A549 (cell line): ENCODE measurements around the gene TP53BP2. TPM values are rescaled to one million over a fixed set of nuclear protein-coding genes. Genes with fewer than 3 reads are reported as not detected.

Experiments used
- ATAC-seq, 2 experiments: fragments of 200-7000 bp in 1 of 2; fragments of >200 bp in 1 of 2; cut with Nextera tagmentation in 1 of 2; cut with Tn5 transposase in 1 of 2; 3 replicates each; pipeline versions ENCODE4 v1.8.0 to v1.9.1; 2018 to 2020; ENCODE audit warnings: mild to moderate bottlenecking in 1 of 2, moderate library complexity in 1 of 2
- CTCF ChIA-PET: fragments of 300-600 bp; sonication (Branson Sonifier 250); formaldehyde crosslinking; extraction: SDS; loops from one replicate; lab custom pipeline; 2021; ENCODE audit warnings: antibody characterized with exemption, inconsistent platforms; lab: Yijun Ruan, JAX
- POLR2A ChIA-PET: fragments of 350-600 bp; formaldehyde crosslinking; extraction: SDS; loops from one replicate; lab custom pipeline; 2021; ENCODE audit warnings: antibody characterized with exemption, inconsistent platforms; lab: Yijun Ruan, JAX
- DNase-seq, 2 experiments: peaks; one replicate each; pipeline versions ENCODE4 v3.0.0 to v3.0.0-alpha.2; 2011 to 2016; ENCODE audit warnings: low read depth in 1 of 2, low spot score in 1 of 2
- FAIRE-seq: peaks from 2 replicates; lab custom pipeline; 2011; peaks lifted over from hg19 to GRCh38; lab: Jason Lieb, UNC
- H3K27ac ChIP-seq, 2 experiments: fragments of >200 bp; sonication (Bioruptor Twin); formaldehyde crosslinking; 3 replicates each; pipeline ENCODE4 v1.5.1; 2016 to 2017
- H3K4me1 ChIP-seq: fragments of >200 bp; sonication (Bioruptor Twin); formaldehyde crosslinking; 3 replicates; pipeline ENCODE4 v1.6.1; 2016
- H3K4me2 ChIP-seq: fragments of >200 bp; sonication (Bioruptor Twin); formaldehyde crosslinking; 3 replicates; pipeline ENCODE4 v1.6.1; 2016
- H3K4me3 ChIP-seq: fragments of >200 bp; sonication (Bioruptor Twin); formaldehyde crosslinking; 3 replicates; pipeline ENCODE4 v1.5.1; 2016
- H3K9me3 ChIP-seq: fragments of >200 bp; sonication (Bioruptor Twin); formaldehyde crosslinking; 3 replicates; pipeline ENCODE4 v1.6.1; 2016
- CEBPB ChIP-seq, 2 experiments: fragments of >200 bp in 1 of 2; sonication (Bioruptor Twin) in 1 of 2; formaldehyde crosslinking in 1 of 2; IDR thresholded peaks; 2 replicates each; pipeline ENCODE4 v1.6.1; 2012 to 2016
- CHD4 ChIP-seq: fragments of 200-600 bp; sonication (generic); IDR thresholded peaks from 2 replicates; pipeline ENCODE4 v1.6.1; 2016; ENCODE audit warnings: antibody characterized with exemption, mild to moderate bottlenecking, borderline replicate concordance
- CTCF ChIP-seq: fragments of >200 bp; sonication (Bioruptor Twin); formaldehyde crosslinking; IDR thresholded peaks from 3 replicates; pipeline ENCODE4 v1.5.1; 2016
- EHMT2 ChIP-seq: fragments of 200-600 bp; sonication (generic); IDR thresholded peaks from 2 replicates; pipeline ENCODE4 v1.6.1; 2016; ENCODE audit warnings: antibody characterized with exemption, low read depth, mild to moderate bottlenecking, moderate library complexity
- ELK1 ChIP-seq: fragments of 150-350 bp; IDR thresholded peaks from 2 replicates; pipeline ENCODE4 v1.6.1; 2014; ENCODE audit warnings: low read depth, mild to moderate bottlenecking, low read length
- EP300 ChIP-seq, 2 experiments: fragments of >200 bp; sonication (Bioruptor Twin); formaldehyde crosslinking; IDR thresholded peaks; 2 replicates in 1 of 2; 3 replicates in 1 of 2; pipeline ENCODE4 v1.6.1; 2016 to 2017
- FOSL2 ChIP-seq, 2 experiments: fragments of 450-650 bp in 1 of 2; fragments of >200 bp in 1 of 2; sonication (Bioruptor Twin) in 1 of 2; formaldehyde crosslinking; IDR thresholded peaks; 2 replicates each; pipeline versions ENCODE4 v1.5.0 to v1.6.1; 2016 to 2020; ENCODE audit warnings: mild to moderate bottlenecking in 1 of 2, moderate library complexity in 1 of 2
- FOXS1 ChIP-seq: fragments of 250-450 bp; sonication (Bioruptor Pico); IDR thresholded peaks from 2 replicates; pipeline ENCODE4 v1.5.0; 2020; ENCODE audit warnings: mild to moderate bottlenecking, moderate library complexity
- GATA3 ChIP-seq: IDR thresholded peaks from 2 replicates; pipeline ENCODE4 v1.6.1; 2012; ENCODE audit warnings: borderline replicate concordance
- HOXA7 ChIP-seq: fragments of 250-450 bp; sonication (Bioruptor Pico); IDR thresholded peaks from 2 replicates; pipeline ENCODE4 v1.5.0; 2020; ENCODE audit warnings: mild to moderate bottlenecking, moderate library complexity
- JUN ChIP-seq, 2 experiments: fragments of >200 bp; sonication (Bioruptor Twin); formaldehyde crosslinking; IDR thresholded peaks; 2 replicates in 1 of 2; 3 replicates in 1 of 2; pipeline ENCODE4 v1.6.1; 2016 to 2017
- KDM1A ChIP-seq: fragments of 200-600 bp; sonication (generic); IDR thresholded peaks from 2 replicates; pipeline ENCODE4 v1.6.1; 2016; ENCODE audit warnings: low read depth, mild to moderate bottlenecking
- MAFK ChIP-seq: fragments of 450-650 bp; IDR thresholded peaks from 2 replicates; pipeline ENCODE4 v1.6.1; 2014; ENCODE audit not compliant: partially characterized antibody
- MYC ChIP-seq: IDR thresholded peaks from 2 replicates; pipeline ENCODE4 v1.6.1; 2012; ENCODE audit warnings: mild to moderate bottlenecking, inconsistent platforms, low read length, improper control_type of control experiment, borderline replicate concordance
- PBX3 ChIP-seq: IDR thresholded peaks from 2 replicates; pipeline ENCODE4 v1.6.1; 2012
- POLR2AphosphoS2 ChIP-seq: conservative IDR thresholded peaks from 2 replicates; pipeline ENCODE4 v1.6.1; 2012; ENCODE audit warnings: low read length, improper control_type of control experiment, inconsistent platforms
- RCOR1 ChIP-seq: fragments of 150-350 bp; IDR thresholded peaks from 2 replicates; pipeline ENCODE4 v1.6.1; 2014; ENCODE audit warnings: antibody characterized with exemption, low read length, low read depth
- RFX5 ChIP-seq: fragments of 450-650 bp; IDR thresholded peaks from 2 replicates; pipeline ENCODE4 v1.7.1; 2014; ENCODE audit warnings: antibody characterized with exemption, mild to moderate bottlenecking, moderate library complexity
- SMC3 ChIP-seq: fragments of >200 bp; sonication (Bioruptor Twin); formaldehyde crosslinking; IDR thresholded peaks from 3 replicates; pipeline ENCODE4 v1.6.1; 2018; ENCODE audit warnings: inconsistent platforms
- TFCP2L1 ChIP-seq: fragments of 250-450 bp; sonication (Bioruptor Pico); IDR thresholded peaks from 2 replicates; pipeline ENCODE4 v1.5.0; 2021; ENCODE audit warnings: mild to moderate bottlenecking
- TP53 ChIP-seq: fragments of 250-450 bp; sonication (Bioruptor Pico); IDR thresholded peaks from 2 replicates; pipeline ENCODE4 v1.5.0; 2021; ENCODE audit warnings: mild to moderate bottlenecking, moderate library complexity
- ZC3H11A ChIP-seq: fragments of 450-650 bp; IDR thresholded peaks from 2 replicates; pipeline ENCODE4 v1.6.1; 2014; ENCODE audit warnings: antibody characterized with exemption, mild to moderate bottlenecking
- ZNF302 ChIP-seq: fragments of 250-450 bp; sonication (Bioruptor Pico); IDR thresholded peaks from 2 replicates; pipeline ENCODE4 v1.9.0; 2021; ENCODE audit warnings: inconsistent platforms, mild to moderate bottlenecking, moderate library complexity
- ZSCAN20 ChIP-seq: fragments of 250-450 bp; sonication (Bioruptor Pico); IDR thresholded peaks from 2 replicates; pipeline ENCODE4 v1.8.0; 2022; ENCODE audit warnings: mild to moderate bottlenecking, moderate library complexity
- WGBS: methylation state at CpG from one replicate; pipeline ENCODE4 v1.1.6; 2017; ENCODE audit errors: missing lambda C conversion rate; 5-methylcytosine and 5-hydroxymethylcytosine counted together
- polyA plus RNA-seq, 4 experiments: library from polyadenylated mRNA; depleted of rRNA in 3 of 4; stranded (reverse); fragments of >200 nt; fragmentation: RNase III in 1 of 4; extraction: RNeasy Plus Mini Kit Qiagen cat#74134 plus additional on column Dnase treatment in 1 of 4; gene quantifications; 2 replicates in 3 of 4; 3 replicates in 1 of 4; pipeline ENCODE4 v1.2.3, GENCODE V29; 2011 to 2017

TP53BP2 gene
- polyA plus RNA-seq, 2 of the 4 experiments (the other 2 are of a cell fraction): 14.0 to 33.5 TPM

- CTCF ChIA-PET: interaction anchor here (4.2 kb wide), 1 partner anchor 16 kb away, joined by 23 read pairs; the partner anchor contains the start of gene TP53BP2
- no peak overlapping the region for H3K27ac ChIP-seq
- 17% methylated on average over 1 of the region's 1 CpG for WGBS
- TF ChIP-seq MAFK (peak; percentile 56), ZC3H11A (no peak), JUN (IDR thresholded peaks at IDR 0.05) (no peak)
- FAIRE-seq: no peak
- POLR2A ChIA-PET: no interaction called here
- H3K4me3 ChIP-seq: no peak overlapping the region
- no peaks in the 10 kb centered on the region for H3K9me3 ChIP-seq
- no peak for DNase-seq
- no peak overlapping the region for H3K4me2 ChIP-seq
- no peak for ATAC-seq
- H3K4me1 ChIP-seq: no peaks in the 10 kb centered on the region
These were observed 16.2 kb upstream of the TP53BP2 start for GRCh38 chr1:223861904-223862303.

- DNase-seq: no peak
- no peak for FAIRE-seq
- peak; percentile 8 to 55; a peak in 3 of 6 replicates for ATAC-seq
- Histone ChIP-seq H3K9me3 (no peaks in the 10 kb centered on the region), H3K4me3 (no peak overlapping the region), H3K27ac (no peak overlapping the region), H3K4me2 (no peak overlapping the region), H3K4me1 (no peaks in the 10 kb centered on the region)
- POLR2A ChIA-PET: interaction anchor here (2.3 kb wide), 1 partner anchor 14 kb away, joined by 9 read pairs; the partner anchor contains the start of gene TP53BP2
- no peak for TF ChIP-seq KDM1A
- TF ChIP-seq PBX3: no peak
- no peak for TF ChIP-seq FOXS1
- CTCF ChIA-PET: interaction anchor here (1.1 to 4.2 kb wide), 2 partner anchors 9 to 14 kb away, joined by 3 to 23 read pairs; partner anchors contain the start of gene TP53BP2
- 48% methylated on average over 5 of the region's 5 CpGs for WGBS
These were observed 14.4 kb upstream of the TP53BP2 start for GRCh38 chr1:223860051-223860622.

GRCh38 chr1:223859058-223859457 is 13.3 kb upstream of the TP53BP2 start:
- CTCF ChIA-PET: interaction anchor here (4.2 kb wide), 1 partner anchor 13 kb away, joined by 23 read pairs; the partner anchor contains the start of gene TP53BP2
- POLR2A ChIA-PET: no interaction called here
- no peak overlapping the region for H3K27ac ChIP-seq
- TF ChIP-seq ELK1 (no peak), FOSL2 (IDR thresholded peaks at IDR 0.05) (no peak), FOSL2 (CRISPR knock-in tag; IDR thresholded peaks at IDR 0.05) (no peak), TFCP2L1 (CRISPR knock-in tag) (no peak), PBX3 (no peak), TP53 (CRISPR knock-in tag) (no peak), RFX5 (no peak), SMC3 (no peak), ZNF302 (CRISPR knock-in tag) (no peak), CEBPB (IDR thresholded peaks at IDR 0.05) (no peak), CHD4 (no peak), ZSCAN20 (CRISPR knock-in tag) (no peak), MAFK (no peak), EHMT2 (no peak), GATA3 (no peak), CTCF (no peak), EP300 (IDR thresholded peaks at IDR 0.05) (no peak), HOXA7 (CRISPR knock-in tag) (no peak), RCOR1 (no peak), POLR2AphosphoS2 (no peak), MYC (no peak)
- H3K4me3 ChIP-seq: no peak overlapping the region
- no peak overlapping the region for H3K4me2 ChIP-seq
- DNase-seq (no peak), FAIRE-seq (no peak), ATAC-seq (no peak)
- H3K9me3 ChIP-seq: no peaks in the 10 kb centered on the region
- no peaks in the 10 kb centered on the region for H3K4me1 ChIP-seq
- WGBS: 36% methylated on average over 8 of the region's 8 CpGs
